HFFc6 (cell line): Measurements from ENCODE around the gene ZBTB16. TPM values are rescaled to one million over a fixed set of nuclear protein-coding genes. Genes with fewer than 3 reads are reported as not detected.

Experiments
- DNase-seq: peaks from one replicate; pipeline ENCODE4 v3.0.0-alpha.2; 2018
- H3K27ac Mint-ChIP-seq: 2 replicates; pipeline ENCODE4 v1.8.0; 2020; ENCODE audit warnings: mild to moderate bottlenecking, mixed read lengths
- H3K27me3 Mint-ChIP-seq: 2 replicates; pipeline ENCODE4 v1.8.0; 2021; ENCODE audit warnings: mild to moderate bottlenecking, moderate library complexity, mixed read lengths; ENCODE audit not compliant: insufficient read depth
- H3K36me3 Mint-ChIP-seq: 2 replicates; pipeline ENCODE4 v1.8.0; 2021; ENCODE audit warnings: low read depth, mixed read lengths
- H3K4me1 Mint-ChIP-seq: 2 replicates; pipeline ENCODE4 v1.8.0; 2020; ENCODE audit warnings: low read depth, mixed read lengths
- H3K4me3 Mint-ChIP-seq: 2 replicates; pipeline ENCODE4 v1.8.0; 2020; ENCODE audit warnings: mild to moderate bottlenecking, moderate library complexity, mixed read lengths
- H3K9me3 Mint-ChIP-seq: 2 replicates; pipeline ENCODE4 v1.8.0; 2020; ENCODE audit warnings: mild to moderate bottlenecking, mixed read lengths
- total RNA-seq, 6 experiments: library from RNA; stranded (reverse); fragmentation: NEBNext Ultra II Directional; extraction: Animal tissue kit (Norgen Biotek cat#: 25700); gene quantifications; 2 replicates in 1 of 6; 3 replicates in 5 of 6; pipeline ENCODE4 v1.2.3, GENCODE V29; 2021
- TF ChIP-seq, protein P1 (sequence below): fragments of 200-600 bp; sonication (generic); IDR thresholded peaks from 2 replicates; pipeline ENCODE4 v1.5.0; 2021; ENCODE audit warnings: antibody characterized with exemption, mild to moderate bottlenecking

The ZBTB16 gene
- total RNA-seq, 6 experiments from 2014 or later, result not detected

- H3K4me3 Mint-ChIP-seq, result no peak overlapping the region
Observed at GRCh38 chr11:114193730-114194679, 134.5 kb downstream of the ZBTB16 start.

GRCh38 chr11:114194702-114195101 lies 135.2 kb downstream of the ZBTB16 start:
- peaks cover 7% of the 10 kb centered on the region; the same call in 1 of the 2 replicates for H3K4me1 Mint-ChIP-seq
- H3K36me3 Mint-ChIP-seq, result peaks cover 12% of the 10 kb centered on the region
- no peak overlapping the region for H3K4me3 Mint-ChIP-seq
- H3K27me3 Mint-ChIP-seq, result peaks cover 30% of the 10 kb centered on the region
- no peak overlapping the region for H3K27ac Mint-ChIP-seq
- TF ChIP-seq, protein P1, sequence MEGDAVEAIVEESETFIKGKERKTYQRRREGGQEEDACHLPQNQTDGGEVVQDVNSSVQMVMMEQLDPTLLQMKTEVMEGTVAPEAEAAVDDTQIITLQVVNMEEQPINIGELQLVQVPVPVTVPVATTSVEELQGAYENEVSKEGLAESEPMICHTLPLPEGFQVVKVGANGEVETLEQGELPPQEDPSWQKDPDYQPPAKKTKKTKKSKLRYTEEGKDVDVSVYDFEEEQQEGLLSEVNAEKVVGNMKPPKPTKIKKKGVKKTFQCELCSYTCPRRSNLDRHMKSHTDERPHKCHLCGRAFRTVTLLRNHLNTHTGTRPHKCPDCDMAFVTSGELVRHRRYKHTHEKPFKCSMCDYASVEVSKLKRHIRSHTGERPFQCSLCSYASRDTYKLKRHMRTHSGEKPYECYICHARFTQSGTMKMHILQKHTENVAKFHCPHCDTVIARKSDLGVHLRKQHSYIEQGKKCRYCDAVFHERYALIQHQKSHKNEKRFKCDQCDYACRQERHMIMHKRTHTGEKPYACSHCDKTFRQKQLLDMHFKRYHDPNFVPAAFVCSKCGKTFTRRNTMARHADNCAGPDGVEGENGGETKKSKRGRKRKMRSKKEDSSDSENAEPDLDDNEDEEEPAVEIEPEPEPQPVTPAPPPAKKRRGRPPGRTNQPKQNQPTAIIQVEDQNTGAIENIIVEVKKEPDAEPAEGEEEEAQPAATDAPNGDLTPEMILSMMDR, result no peak
- no peak for DNase-seq
- peaks cover 6% of the 10 kb centered on the region; the same call in 1 of the 2 replicates for H3K9me3 Mint-ChIP-seq

More at GRCh38 chr11:114193730-114194679, 134.5 kb downstream of the ZBTB16 start:
- H3K4me1 Mint-ChIP-seq, result peaks cover 7% of the 10 kb centered on the region; the same call in 1 of the 2 replicates
- H3K36me3 Mint-ChIP-seq, result peaks cover 12% of the 10 kb centered on the region
- H3K9me3 Mint-ChIP-seq, result peaks cover 6% of the 10 kb centered on the region; the same call in 1 of the 2 replicates
- no peak overlapping the region for H3K27ac Mint-ChIP-seq
- TF ChIP-seq, protein P1, result no peak
- no peak for DNase-seq
- peaks cover 30% of the 10 kb centered on the region for H3K27me3 Mint-ChIP-seq

GRCh38 chr11:114195151-114195550 lies 135.6 kb downstream of the ZBTB16 start:
- no peak overlapping the region for H3K4me3 Mint-ChIP-seq
- no peak overlapping the region for H3K27ac Mint-ChIP-seq
- TF ChIP-seq, protein P1, result no peak
- no peak for DNase-seq
- peaks cover 30% of the 10 kb centered on the region for H3K27me3 Mint-ChIP-seq
- H3K4me1 Mint-ChIP-seq, result peaks cover 7% of the 10 kb centered on the region; the same call in 1 of the 2 replicates
- peaks cover 6% of the 10 kb centered on the region; the same call in 1 of the 2 replicates for H3K9me3 Mint-ChIP-seq
- H3K36me3 Mint-ChIP-seq, result peaks cover 12% of the 10 kb centered on the region

DNA sequence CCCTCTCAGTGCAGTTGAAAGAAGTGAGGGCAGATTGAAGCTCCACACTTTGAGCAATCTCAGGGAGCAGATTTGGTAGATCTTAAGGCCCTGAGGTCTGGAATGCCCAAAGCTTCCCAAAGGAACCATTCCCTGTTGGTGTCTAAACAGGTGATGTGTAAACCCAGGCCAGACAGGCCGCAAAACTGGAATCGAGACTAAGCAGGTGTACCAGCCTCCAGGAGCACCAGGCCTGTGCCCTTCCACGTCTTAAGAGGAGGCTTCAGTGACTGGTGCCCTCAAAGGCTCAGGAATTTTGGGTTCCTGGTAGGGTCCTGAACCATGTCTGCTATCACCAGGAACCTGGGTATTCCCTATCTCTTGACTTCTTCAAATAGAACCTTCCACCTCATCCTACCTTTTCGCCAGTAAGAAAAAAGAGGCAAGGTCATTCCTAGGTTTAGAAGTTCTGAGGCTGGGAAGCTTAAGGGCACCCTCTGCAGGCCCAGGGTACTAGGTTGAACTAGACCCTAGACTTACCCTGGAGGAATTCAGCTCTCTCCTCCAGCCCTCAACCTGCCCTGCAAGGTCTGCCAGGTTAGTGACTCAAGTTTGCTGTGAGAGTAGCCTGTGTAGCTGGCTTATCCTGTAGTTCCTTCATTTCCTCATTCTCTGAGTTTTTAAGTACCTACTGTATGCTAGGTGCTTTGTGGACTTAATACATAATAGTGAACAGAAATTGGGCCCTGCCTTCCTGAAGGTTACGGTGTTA lies 136.6 kb downstream of the ZBTB16 start:
- H3K4me1 Mint-ChIP-seq, result peaks cover 7% of the 10 kb centered on the region; the same call in 1 of the 2 replicates

More for the DNA sequence above, 136.6 kb downstream of the ZBTB16 start:
- Mint-ChIP-seq H3K27me3 (peaks cover 28% of the 10 kb centered on the region), H3K36me3 (peaks cover 8% of the 10 kb centered on the region; the same call in 1 of the 2 replicates), H3K9me3 (peaks cover 3% of the 10 kb centered on the region; the same call in 1 of the 2 replicates), H3K27ac (no peak overlapping the region), H3K4me3 (no peak overlapping the region)
- DNase-seq, result no peak
- TF ChIP-seq, protein P1, result no peak
